HL-60 (cell line): ENCODE measurements around the gene LLCFC1.

ENCODE experiments used
- DNase-seq, 2 experiments: peaks; one replicate each; pipeline ENCODE4 v3.0.0-alpha.2; 2010 to 2020; ENCODE audit warnings: low read depth in 1 of 2, low spot score in 1 of 2
- H3K27ac ChIP-seq: fragments of 250-450 bp; sonication (Bioruptor Pico); replicated peaks from 2 replicates; pipeline ENCODE4 v1.5.1; 2020; ENCODE audit warnings: mild to moderate bottlenecking, moderate library complexity
- H3K27me3 ChIP-seq: fragments of 250-450 bp; sonication (Bioruptor Pico); 2 replicates; pipeline ENCODE4 v1.5.1; 2021; ENCODE audit warnings: mild to moderate bottlenecking, moderate library complexity; ENCODE audit not compliant: insufficient read depth, poor library complexity, severe bottlenecking
- H3K4me3 ChIP-seq: replicated peaks from 2 replicates; pipeline ENCODE4 v1.5.1; 2011; ENCODE audit warnings: mild to moderate bottlenecking, control low read depth, low read length; ENCODE audit not compliant: insufficient read depth
- CTCF ChIP-seq: IDR thresholded peaks from one replicate; pipeline ENCODE4 v1.5.1; 2011; ENCODE audit warnings: low read length, control low read depth, inconsistent platforms; ENCODE audit not compliant: insufficient read depth
- GABPA ChIP-seq: IDR thresholded peaks from 2 replicates; pipeline ENCODE4 v1.6.1; 2012; ENCODE audit warnings: low read depth
- POLR2AphosphoS5 ChIP-seq: IDR thresholded peaks from 2 replicates; pipeline ENCODE4 v1.6.1; 2012; ENCODE audit warnings: low read depth
- SPI1 ChIP-seq: IDR thresholded peaks from 2 replicates; pipeline ENCODE4 v1.6.1; 2012; ENCODE audit warnings: low read depth, mild to moderate bottlenecking, borderline replicate concordance
- TF ChIP-seq, protein P1 (sequence below): IDR thresholded peaks from 2 replicates; pipeline ENCODE4 v1.6.1; 2012; ENCODE audit warnings: low read depth; ENCODE audit not compliant: insufficient replicate concordance

Gene LLCFC1

DNA sequence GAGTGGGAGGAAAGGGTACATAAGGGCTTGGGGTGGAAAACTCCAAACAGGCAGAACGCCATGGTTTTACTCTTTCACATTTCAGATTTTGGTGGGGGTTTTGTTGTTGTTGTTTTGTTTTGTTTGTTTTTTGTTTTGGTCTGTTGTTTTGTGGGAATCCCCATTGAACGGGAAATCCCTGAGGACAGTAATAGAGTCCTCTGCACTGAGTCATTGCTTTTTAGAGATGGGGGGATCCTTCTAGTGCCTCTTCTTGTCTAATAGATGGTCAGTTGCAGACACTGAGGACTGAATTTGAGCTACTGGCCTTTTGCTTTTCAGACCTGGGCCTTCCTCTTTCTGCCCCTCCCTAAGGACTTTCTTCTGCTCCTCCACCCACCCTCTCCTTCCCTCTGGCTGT, 25.7 kb upstream of the LLCFC1 start:
- H3K4me3 ChIP-seq: no peak overlapping the region
- no peaks in the 10 kb centered on the region for H3K27me3 ChIP-seq
- no peak overlapping the region for H3K27ac ChIP-seq
- DNase-seq: no peak
- TF ChIP-seq, protein P1, sequence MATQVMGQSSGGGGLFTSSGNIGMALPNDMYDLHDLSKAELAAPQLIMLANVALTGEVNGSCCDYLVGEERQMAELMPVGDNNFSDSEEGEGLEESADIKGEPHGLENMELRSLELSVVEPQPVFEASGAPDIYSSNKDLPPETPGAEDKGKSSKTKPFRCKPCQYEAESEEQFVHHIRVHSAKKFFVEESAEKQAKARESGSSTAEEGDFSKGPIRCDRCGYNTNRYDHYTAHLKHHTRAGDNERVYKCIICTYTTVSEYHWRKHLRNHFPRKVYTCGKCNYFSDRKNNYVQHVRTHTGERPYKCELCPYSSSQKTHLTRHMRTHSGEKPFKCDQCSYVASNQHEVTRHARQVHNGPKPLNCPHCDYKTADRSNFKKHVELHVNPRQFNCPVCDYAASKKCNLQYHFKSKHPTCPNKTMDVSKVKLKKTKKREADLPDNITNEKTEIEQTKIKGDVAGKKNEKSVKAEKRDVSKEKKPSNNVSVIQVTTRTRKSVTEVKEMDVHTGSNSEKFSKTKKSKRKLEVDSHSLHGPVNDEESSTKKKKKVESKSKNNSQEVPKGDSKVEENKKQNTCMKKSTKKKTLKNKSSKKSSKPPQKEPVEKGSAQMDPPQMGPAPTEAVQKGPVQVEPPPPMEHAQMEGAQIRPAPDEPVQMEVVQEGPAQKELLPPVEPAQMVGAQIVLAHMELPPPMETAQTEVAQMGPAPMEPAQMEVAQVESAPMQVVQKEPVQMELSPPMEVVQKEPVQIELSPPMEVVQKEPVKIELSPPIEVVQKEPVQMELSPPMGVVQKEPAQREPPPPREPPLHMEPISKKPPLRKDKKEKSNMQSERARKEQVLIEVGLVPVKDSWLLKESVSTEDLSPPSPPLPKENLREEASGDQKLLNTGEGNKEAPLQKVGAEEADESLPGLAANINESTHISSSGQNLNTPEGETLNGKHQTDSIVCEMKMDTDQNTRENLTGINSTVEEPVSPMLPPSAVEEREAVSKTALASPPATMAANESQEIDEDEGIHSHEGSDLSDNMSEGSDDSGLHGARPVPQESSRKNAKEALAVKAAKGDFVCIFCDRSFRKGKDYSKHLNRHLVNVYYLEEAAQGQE: no peak
- no peak for TF ChIP-seq GABPA
- no peak for TF ChIP-seq POLR2AphosphoS5

- Histone ChIP-seq H3K27ac (no peak overlapping the region), H3K4me3 (no peak overlapping the region), H3K27me3 (no peaks in the 10 kb centered on the region)
- TF ChIP-seq SPI1: no peak
- no peak for DNase-seq
These were observed 25.2 kb upstream of the LLCFC1 start for GRCh38 chr7:142914121-142914520.

- no peak for TF ChIP-seq SPI1
- TF ChIP-seq, protein P1: no peak
- no peak for TF ChIP-seq POLR2AphosphoS5
- no peak for TF ChIP-seq CTCF
- no peak for TF ChIP-seq GABPA
- no peak for DNase-seq
- Histone ChIP-seq H3K4me3 (no peak overlapping the region), H3K27ac (no peak overlapping the region), H3K27me3 (no peaks in the 10 kb centered on the region)
These were observed 24.0 kb upstream of the LLCFC1 start for GRCh38 chr7:142915315-142915714.

DNA sequence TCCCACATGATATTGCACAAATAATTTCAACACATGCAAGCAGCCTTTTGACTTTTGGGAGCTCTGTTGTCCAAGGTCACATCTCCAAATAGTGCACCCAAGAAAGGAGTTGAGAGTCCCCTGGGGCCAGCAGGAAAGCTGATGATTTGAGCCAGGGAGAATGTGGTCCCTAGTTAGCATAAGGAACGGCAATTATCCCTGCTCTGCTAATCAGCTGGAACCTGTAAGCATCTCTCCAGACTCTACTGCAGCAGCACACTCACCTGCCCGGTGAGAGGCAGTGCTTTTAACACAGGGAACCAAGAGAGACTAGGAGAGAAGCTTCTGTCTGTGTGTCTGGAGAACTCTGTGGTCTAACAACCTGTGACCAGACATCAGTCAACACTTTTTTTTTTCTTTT, 22.8 kb upstream of the LLCFC1 start:
- DNase-seq: no peak
- Histone ChIP-seq H3K4me3 (no peak overlapping the region), H3K27ac (no peak overlapping the region), H3K27me3 (no peaks in the 10 kb centered on the region)
- TF ChIP-seq GABPA (no peak), POLR2AphosphoS5 (no peak), SPI1 (no peak), CTCF (no peak)
- TF ChIP-seq, protein P1: no peak
